Putamen (tissue), 1 donor: Measurements from ENCODE around the gene CHERP.
"Not testable (repeated sequence)": the region's sequence is repeated elsewhere in the genome, so short reads cannot be mapped to it uniquely, and the experiment has no call there.

ENCODE experiments used
- DNase-seq: peaks from one replicate; pipeline ENCODE4 v3.0.0-alpha.2; 2016; ENCODE audit warnings: low spot score

The CHERP gene

GRCh38 chr19:16577531-16577985 is 35.3 kb upstream of the CHERP start:
- DNase-seq: no peak

- DNase-seq: no peak
Measured at GRCh38 chr19:16576690-16577530, 34.7 kb upstream of the CHERP start.

GRCh38 chr19:16575861-16576689 is 33.8 kb upstream of the CHERP start:
- DNase-seq: no peak

- no peak for DNase-seq
Measured at GRCh38 chr19:16575282-16575681, 33.0 kb upstream of the CHERP start.

GRCh38 chr19:16573925-16574324 is 31.7 kb upstream of the CHERP start:
- DNase-seq: no peak

- no peak for DNase-seq
Measured at GRCh38 chr19:16573296-16573695, 31.1 kb upstream of the CHERP start.

- DNase-seq: peak; percentile 96
Measured at GRCh38 chr19:16572332-16573211, 30.3 kb upstream of the CHERP start, which contains the start of gene SLC35E1. Gene SLC35E1, minus strand, starts transcription at chr19:16572415. Its CDS starts 51 bp downstream, at chr19:16572364.

- no peak for DNase-seq
Measured at GRCh38 chr19:16571822-16572331, 29.6 kb upstream of the CHERP start.

- no peak for DNase-seq
Measured at GRCh38 chr19:16571283-16571682, 29.0 kb upstream of the CHERP start.

GRCh38 chr19:16569609-16570320 is 27.5 kb upstream of the CHERP start:
- DNase-seq: no peak

- no peak for DNase-seq
Measured at GRCh38 chr19:16566702-16567101, 24.5 kb upstream of the CHERP start.

- no peak for DNase-seq
Measured at GRCh38 chr19:16566161-16566560, 23.9 kb upstream of the CHERP start.

GRCh38 chr19:16564842-16565241 is 22.6 kb upstream of the CHERP start:
- no peak for DNase-seq

- DNase-seq: no peak
Measured at GRCh38 chr19:16562608-16563025, 20.4 kb upstream of the CHERP start.

GRCh38 chr19:16561382-16561781 is 19.1 kb upstream of the CHERP start:
- no peak for DNase-seq

- no peak for DNase-seq
Measured at GRCh38 chr19:16559780-16560276, 17.6 kb upstream of the CHERP start.

GRCh38 chr19:16554776-16555175 is 12.5 kb upstream of the CHERP start:
- DNase-seq: no peak

- not testable (repeated sequence) for DNase-seq
Measured at GRCh38 chr19:16551902-16552301, 9.7 kb upstream of the CHERP start.

GRCh38 chr19:16548956-16549355 is 6.7 kb upstream of the CHERP start:
- DNase-seq: no peak

GRCh38 chr19:16544473-16545231 is 2.4 kb upstream of the CHERP start:
- DNase-seq: no peak
